Thoracic aorta (tissue), 2 donors: ENCODE measurements around the gene NECTIN2. TPM values are rescaled to one million over a fixed set of nuclear protein-coding genes. Genes with fewer than 3 reads are reported as not detected.
"Not testable (repeated sequence)": the region's sequence is repeated elsewhere in the genome, so short reads cannot be mapped to it uniquely, and the experiment has no call there.

Experiments
- ATAC-seq: fragments of 150-250 bp; one replicate; pipeline ENCODE4 v1.8.0; 2017; ENCODE audit warnings: low read depth; ENCODE audit not compliant: insufficient number of reproducible peaks, low FRiP score
- DNase-seq: peaks from one replicate; pipeline ENCODE4 v3.0.0-alpha.2; 2020; ENCODE audit warnings: low spot score
- H3K27ac ChIP-seq, 2 donors: fragments of 200-600 bp; sonication (generic); 1 replicate in 1 of 2; 2 replicates in 1 of 2; pipeline ENCODE4 v1.5.1; 2016; ENCODE audit warnings: mild to moderate bottlenecking in 2 of 2, moderate library complexity in 2 of 2
- H3K27me3 ChIP-seq: fragments of 200-600 bp; sonication (generic); replicated peaks from 2 replicates; pipeline ENCODE4 v1.6.0; 2016; ENCODE audit warnings: mild to moderate bottlenecking; ENCODE audit not compliant: insufficient read depth
- H3K36me3 ChIP-seq: fragments of 200-600 bp; sonication (generic); one replicate; pipeline ENCODE4 v1.5.1; 2016
- H3K4me1 ChIP-seq, 2 donors: fragments of 200-600 bp; sonication (generic); 1 replicate in 1 of 2; 2 replicates in 1 of 2; pipeline versions ENCODE4 v1.5.1 to v1.6.0; 2016; ENCODE audit warnings: low read depth in 2 of 2, mild to moderate bottlenecking in 1 of 2; ENCODE audit not compliant: control insufficient read depth in 1 of 2
- H3K4me3 ChIP-seq: fragments of 200-600 bp; sonication (generic); 2 replicates; pipeline ENCODE4 v1.5.1; 2016; ENCODE audit warnings: mild to moderate bottlenecking
- H3K9me3 ChIP-seq: fragments of 200-600 bp; sonication (generic); 2 replicates; pipeline ENCODE4 v1.5.1; 2016
- total RNA-seq, 2 donors: library from RNA; depleted of rRNA; stranded (reverse); fragments of >200 nt; gene quantifications; one replicate each; pipeline versions ENCODE4 v1.1.0 to v1.2.3, GENCODE V29; 2016
- TF ChIP-seq, protein P1 (sequence below): fragments of 200-600 bp; sonication (generic); IDR thresholded peaks from one replicate; pipeline ENCODE4 v1.5.1; 2019; ENCODE audit warnings: antibody characterized with exemption

Gene NECTIN2
- total RNA-seq, 2 donors from 2014 or later: 61.7 to 84.3 TPM

DNA sequence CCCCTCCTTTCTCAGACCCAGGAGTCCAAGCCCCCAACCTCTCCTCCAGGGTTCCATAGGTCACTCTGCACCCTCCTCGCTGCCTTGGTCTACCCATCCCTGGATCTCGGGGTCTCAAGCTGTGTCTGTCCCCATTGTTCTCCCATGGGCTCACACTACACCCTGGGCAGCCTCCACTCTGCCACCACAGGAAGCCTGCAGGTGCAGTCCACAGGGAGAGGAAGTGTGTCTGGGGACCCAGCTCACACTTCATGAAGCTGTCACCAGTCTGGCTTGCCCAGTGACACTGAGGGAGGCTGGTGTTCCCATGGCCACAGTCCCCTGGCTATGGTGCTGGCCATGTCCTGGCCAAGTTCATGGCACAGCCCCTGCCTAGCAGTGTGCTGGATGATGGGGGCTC, 5.3 kb downstream of the NECTIN2 start:
- no peak overlapping the region for H3K27ac ChIP-seq
- H3K36me3 ChIP-seq: no peaks in the 10 kb centered on the region
- no peak overlapping the region for H3K4me3 ChIP-seq
- ATAC-seq: no peak
- H3K4me1 ChIP-seq: peaks cover 12 to 25% of the 10 kb centered on the region in 2 donors
- no peaks in the 10 kb centered on the region for H3K9me3 ChIP-seq
- no peaks in the 10 kb centered on the region for H3K27me3 ChIP-seq
- DNase-seq: no peak
- TF ChIP-seq, protein P1, sequence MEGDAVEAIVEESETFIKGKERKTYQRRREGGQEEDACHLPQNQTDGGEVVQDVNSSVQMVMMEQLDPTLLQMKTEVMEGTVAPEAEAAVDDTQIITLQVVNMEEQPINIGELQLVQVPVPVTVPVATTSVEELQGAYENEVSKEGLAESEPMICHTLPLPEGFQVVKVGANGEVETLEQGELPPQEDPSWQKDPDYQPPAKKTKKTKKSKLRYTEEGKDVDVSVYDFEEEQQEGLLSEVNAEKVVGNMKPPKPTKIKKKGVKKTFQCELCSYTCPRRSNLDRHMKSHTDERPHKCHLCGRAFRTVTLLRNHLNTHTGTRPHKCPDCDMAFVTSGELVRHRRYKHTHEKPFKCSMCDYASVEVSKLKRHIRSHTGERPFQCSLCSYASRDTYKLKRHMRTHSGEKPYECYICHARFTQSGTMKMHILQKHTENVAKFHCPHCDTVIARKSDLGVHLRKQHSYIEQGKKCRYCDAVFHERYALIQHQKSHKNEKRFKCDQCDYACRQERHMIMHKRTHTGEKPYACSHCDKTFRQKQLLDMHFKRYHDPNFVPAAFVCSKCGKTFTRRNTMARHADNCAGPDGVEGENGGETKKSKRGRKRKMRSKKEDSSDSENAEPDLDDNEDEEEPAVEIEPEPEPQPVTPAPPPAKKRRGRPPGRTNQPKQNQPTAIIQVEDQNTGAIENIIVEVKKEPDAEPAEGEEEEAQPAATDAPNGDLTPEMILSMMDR: no peak

DNA sequence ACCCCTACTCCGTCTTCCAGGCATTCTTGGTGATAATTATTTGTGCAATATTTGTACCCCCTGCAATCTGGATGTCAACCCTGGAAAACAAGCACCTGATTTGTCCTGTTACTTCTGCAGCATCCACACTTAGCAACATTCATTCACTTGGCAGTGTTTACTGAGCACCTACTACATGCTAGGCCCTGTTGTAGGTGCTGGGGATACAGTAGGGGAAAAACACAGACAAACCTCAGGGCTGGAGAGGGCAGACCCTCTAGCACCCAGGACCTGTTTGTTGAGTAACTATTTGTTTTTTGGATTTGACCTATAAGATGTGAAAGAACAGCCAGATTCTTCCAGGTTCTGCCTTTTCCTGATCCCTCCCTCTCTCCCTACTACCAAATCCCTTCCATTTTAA, 9.5 kb downstream of the NECTIN2 start:
- Histone ChIP-seq H3K27ac (no peak overlapping the region), H3K9me3 (no peaks in the 10 kb centered on the region), H3K36me3 (no peaks in the 10 kb centered on the region), H3K4me1 (peaks cover 5 to 10% of the 10 kb centered on the region in 2 donors), H3K4me3 (no peak overlapping the region), H3K27me3 (no peaks in the 10 kb centered on the region)
- DNase-seq (no peak), ATAC-seq (no peak)
- TF ChIP-seq, protein P1: no peak

DNA sequence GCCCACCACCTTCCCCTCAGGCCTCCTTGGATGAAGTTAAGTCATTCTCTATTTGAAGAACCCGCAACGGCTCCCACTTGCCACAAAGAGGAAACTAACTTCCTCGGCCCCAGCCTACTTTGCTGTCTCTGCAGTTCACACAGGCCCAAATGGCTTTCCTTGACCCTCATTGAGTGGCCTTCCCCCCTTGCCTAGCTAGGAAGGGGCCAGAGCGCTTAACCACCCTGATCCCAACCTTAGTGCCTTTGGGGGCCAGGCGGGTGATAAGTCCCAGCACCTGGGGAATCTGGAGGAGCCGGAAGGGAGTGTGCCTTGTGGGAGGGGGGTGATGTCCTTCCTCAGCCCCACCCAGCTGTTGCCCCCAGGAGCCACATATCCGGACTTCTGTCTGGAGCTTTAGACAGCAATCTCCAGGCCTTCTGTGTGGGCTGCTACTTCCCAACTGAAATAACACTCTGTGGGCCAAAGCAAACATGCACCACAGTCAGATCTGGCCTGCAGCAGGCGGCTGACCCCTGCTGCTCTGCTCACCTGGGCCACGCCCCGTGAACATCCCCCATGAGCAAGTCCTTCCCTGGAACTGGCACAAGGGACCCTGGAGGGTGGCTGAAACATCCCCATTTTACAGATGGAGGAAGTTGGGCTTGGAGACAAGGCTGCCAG, 10.5 kb downstream of the NECTIN2 start:
- no peaks in the 10 kb centered on the region for H3K36me3 ChIP-seq
- no peak overlapping the region for H3K4me3 ChIP-seq
- ATAC-seq (no peak), DNase-seq (no peak)
- peak overlapping the region in 1 of 2 donors; percentile 5 for H3K27ac ChIP-seq
- H3K27me3 ChIP-seq: no peaks in the 10 kb centered on the region
- H3K9me3 ChIP-seq: no peaks in the 10 kb centered on the region
- TF ChIP-seq, protein P1: no peak
- peaks cover 5 to 10% of the 10 kb centered on the region in 2 donors for H3K4me1 ChIP-seq

DNA sequence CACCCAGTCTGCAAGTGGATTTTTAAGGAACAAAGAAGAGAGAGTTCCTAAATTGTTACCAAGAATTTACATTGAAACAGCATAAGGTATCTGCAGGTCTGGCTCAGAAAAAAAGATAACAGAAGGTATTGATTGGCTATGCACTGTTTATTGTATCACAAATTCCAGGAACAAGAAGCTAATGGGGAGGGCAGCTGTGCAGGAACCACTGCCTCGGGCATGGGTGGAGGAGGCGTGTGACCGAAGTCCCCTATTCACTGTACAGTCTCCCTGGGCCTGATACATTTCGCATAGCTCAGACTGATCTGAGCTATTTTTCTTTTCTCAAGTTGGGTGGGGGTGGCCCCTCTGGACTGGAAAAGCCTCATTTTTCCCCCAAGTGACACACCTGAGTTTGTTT, 11.7 kb downstream of the NECTIN2 start:
- ATAC-seq: no peak
- DNase-seq: no peak
- peaks cover 5 to 10% of the 10 kb centered on the region in 2 donors for H3K4me1 ChIP-seq
- H3K4me3 ChIP-seq: no peak overlapping the region
- H3K27ac ChIP-seq: no peak overlapping the region
- no peaks in the 10 kb centered on the region for H3K9me3 ChIP-seq
- TF ChIP-seq, protein P1: no peak
- no peaks in the 10 kb centered on the region for H3K36me3 ChIP-seq
- H3K27me3 ChIP-seq: no peaks in the 10 kb centered on the region

DNA sequence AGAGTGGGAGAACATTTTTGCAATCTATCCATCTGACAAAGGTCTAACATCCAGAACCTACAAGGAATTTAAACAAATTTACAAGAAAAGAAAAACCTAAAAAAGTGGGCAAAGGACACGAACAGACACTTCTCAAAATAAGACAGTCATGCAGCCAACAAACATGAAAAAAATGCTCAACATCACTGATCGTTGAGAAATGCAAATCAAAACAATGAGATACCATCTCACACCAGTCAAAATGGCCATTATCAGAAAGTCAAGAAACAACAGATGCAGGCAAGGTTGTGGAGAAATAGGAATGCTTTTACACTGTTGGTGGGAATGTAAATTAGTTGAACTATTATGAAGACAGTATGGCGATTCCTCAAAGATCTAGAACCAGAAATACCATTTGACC, 15.5 kb downstream of the NECTIN2 start:
- H3K4me3 ChIP-seq, ATAC-seq, H3K4me1 ChIP-seq, H3K9me3 ChIP-seq, H3K27ac ChIP-seq, DNase-seq, H3K27me3 ChIP-seq: not testable (repeated sequence)
- H3K36me3 ChIP-seq: peaks cover 10% of the 10 kb centered on the region

DNA sequence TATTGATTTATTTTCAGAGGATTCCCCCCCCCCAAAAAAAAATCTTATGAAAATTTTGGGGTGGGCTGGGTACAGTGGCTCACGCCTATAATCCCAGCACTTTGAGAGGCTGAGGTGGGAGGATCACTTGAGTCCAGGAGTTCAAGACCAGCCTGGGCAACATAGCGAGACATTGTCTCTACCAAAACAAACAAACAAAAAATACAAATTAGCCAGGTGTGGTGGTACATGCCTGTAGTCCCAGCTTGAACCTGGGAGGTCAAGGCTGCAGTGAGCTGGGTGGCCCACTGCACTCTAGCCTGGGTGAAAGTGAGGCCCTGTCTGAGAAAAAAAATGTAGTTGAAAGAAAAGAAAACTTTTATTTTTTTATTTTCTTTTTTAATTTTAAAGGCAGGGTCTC, 17.9 kb downstream of the NECTIN2 start:
- no peak for ATAC-seq
- Histone ChIP-seq H3K9me3 (no peaks in the 10 kb centered on the region), H3K4me3 (no peak overlapping the region), H3K27me3 (no peaks in the 10 kb centered on the region), H3K27ac (no peak overlapping the region), H3K4me1 (no peaks in the 10 kb centered on the region), H3K36me3 (peaks cover 14% of the 10 kb centered on the region)
- TF ChIP-seq, protein P1: no peak
- no peak for DNase-seq
